Activated T-cell treated with anti-CD3 and anti-CD28 coated beads, Interleukin-2, amount 50 U/mL, for 72 hours (primary cell): Measurements from ENCODE around the gene WWOX. TPM values are rescaled to one million over a fixed set of nuclear protein-coding genes. Genes with fewer than 3 reads are reported as not detected.

Experiments used
- ATAC-seq, 2 donors: fragments of 150-1000 bp; cut with Tn5 transposase; replicated peaks in 1 of 2; 2 replicates each; pipeline ENCODE4 v1.10.0; 2021; ENCODE audit warnings: moderate library complexity in 2 of 2, mild to moderate bottlenecking in 1 of 2
- DNase-seq, 2 donors: peaks; one replicate each; pipeline ENCODE4 v3.0.0; 2021 to 2022; ENCODE audit warnings: mixed read lengths in 1 of 2
- H3K27ac Mint-ChIP-seq: one replicate; pipeline ENCODE4 v1.8.0; 2022; ENCODE audit warnings: mild to moderate bottlenecking, moderate library complexity, mixed read lengths
- H3K27me3 Mint-ChIP-seq: one replicate; pipeline ENCODE4 v1.8.0; 2022; ENCODE audit warnings: low read depth, mixed read lengths
- H3K36me3 Mint-ChIP-seq, 2 donors: one replicate each; pipeline ENCODE4 v1.8.0; 2022; ENCODE audit warnings: mixed read lengths in 2 of 2, mild to moderate bottlenecking in 1 of 2; ENCODE audit not compliant: insufficient read depth in 2 of 2
- H3K4me1 Mint-ChIP-seq: one replicate; pipeline ENCODE4 v1.8.0; 2022; ENCODE audit warnings: low read depth, mixed read lengths
- H3K4me3 Mint-ChIP-seq, 2 donors: one replicate each; pipeline ENCODE4 v1.8.0; 2022; ENCODE audit warnings: mild to moderate bottlenecking in 2 of 2, mixed read lengths in 2 of 2, moderate library complexity in 2 of 2
- H3K9me3 Mint-ChIP-seq, 2 donors: one replicate each; pipeline ENCODE4 v1.8.0; 2022; ENCODE audit warnings: mixed read lengths in 2 of 2
- total RNA-seq, 2 donors: library from RNA; stranded (reverse); gene quantifications; one replicate each; pipeline ENCODE4 v1.2.3, GENCODE V29; 2022

WWOX gene
- total RNA-seq, 2 donors from 2014 or later: 21.2 to 21.5 TPM

DNA sequence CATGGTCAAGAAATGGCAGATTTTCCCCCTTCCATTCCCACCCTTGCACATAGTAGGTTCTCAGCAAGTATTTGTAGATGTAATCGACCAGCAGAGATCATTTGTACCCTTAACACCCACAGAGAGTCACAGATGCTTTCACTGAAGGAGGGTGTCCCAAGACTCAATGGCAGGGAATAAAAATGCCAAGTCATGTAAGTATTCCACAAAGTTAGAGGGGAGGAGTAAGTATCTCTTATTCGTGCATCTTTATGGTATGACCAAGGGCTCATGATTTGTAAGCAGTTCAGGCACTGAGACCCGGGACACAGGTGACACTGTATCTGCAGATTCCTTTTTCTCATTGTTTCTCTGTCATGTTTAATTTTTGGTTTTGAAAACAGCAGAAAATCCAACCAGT, 1011.5 kb downstream of the WWOX start:
- no peak for DNase-seq
- no peak overlapping the region for H3K27ac Mint-ChIP-seq
- H3K36me3 Mint-ChIP-seq: no peaks in the 10 kb centered on the region
- no peak overlapping the region for H3K4me3 Mint-ChIP-seq
- no peaks in the 10 kb centered on the region for H3K27me3 Mint-ChIP-seq
- H3K9me3 Mint-ChIP-seq: no peaks in the 10 kb centered on the region
- ATAC-seq: no peak
- H3K4me1 Mint-ChIP-seq: no peaks in the 10 kb centered on the region

DNA sequence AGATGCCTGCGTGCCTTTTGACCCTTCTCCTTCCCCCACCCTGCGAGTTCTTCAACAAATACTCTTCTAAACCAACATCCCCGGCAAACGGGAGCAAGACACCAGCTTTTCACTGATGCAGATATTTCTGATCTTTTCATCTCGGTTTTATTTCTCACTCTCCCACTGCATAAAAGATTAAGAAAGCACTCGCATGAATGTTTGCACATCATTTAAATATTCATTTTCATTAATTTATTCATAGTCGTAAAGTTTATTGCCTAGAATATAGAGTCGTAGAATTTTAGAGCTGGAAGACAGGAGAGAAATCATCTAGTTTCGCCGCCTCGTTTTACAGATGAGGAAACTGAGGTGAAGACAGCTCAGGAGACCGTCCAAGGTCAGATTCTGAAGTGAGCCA, 1013.0 kb downstream of the WWOX start:
- H3K27me3 Mint-ChIP-seq: no peaks in the 10 kb centered on the region
- no peak for ATAC-seq

DNA sequence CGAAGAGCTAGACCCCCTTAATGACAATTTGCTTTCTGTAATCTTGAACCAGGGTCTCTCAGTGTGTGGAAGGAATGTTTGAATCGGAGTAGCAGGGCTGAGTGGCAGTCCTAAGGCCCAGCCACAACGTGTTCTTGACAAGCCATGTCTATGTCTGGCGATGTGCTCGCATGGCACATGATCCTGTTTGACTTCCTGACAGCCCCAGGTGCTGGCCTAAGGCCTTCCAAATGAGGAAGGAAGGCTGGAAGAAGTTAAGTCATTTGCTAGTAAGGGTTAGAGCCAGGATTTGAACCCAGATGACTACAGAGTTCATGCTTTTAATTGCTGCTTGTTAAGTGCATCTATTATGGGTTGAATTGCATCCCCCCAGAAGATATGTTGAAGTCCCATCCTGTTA, 1014.4 kb downstream of the WWOX start:
- no peak for ATAC-seq
- no peak overlapping the region for H3K27ac Mint-ChIP-seq
- no peaks in the 10 kb centered on the region for H3K27me3 Mint-ChIP-seq
- no peaks in the 10 kb centered on the region for H3K9me3 Mint-ChIP-seq
- no peaks in the 10 kb centered on the region for H3K4me1 Mint-ChIP-seq
- DNase-seq: no peak
- H3K4me3 Mint-ChIP-seq: no peak overlapping the region
- peaks cover 0 to 2% of the 10 kb centered on the region in 2 donors for H3K36me3 Mint-ChIP-seq

More for the DNA sequence above, 1013.0 kb downstream of the WWOX start:
- Mint-ChIP-seq H3K9me3 (no peaks in the 10 kb centered on the region), H3K4me3 (no peak overlapping the region), H3K4me1 (no peaks in the 10 kb centered on the region), H3K36me3 (no peaks in the 10 kb centered on the region), H3K27ac (no peak overlapping the region)
- DNase-seq: no peak

DNA sequence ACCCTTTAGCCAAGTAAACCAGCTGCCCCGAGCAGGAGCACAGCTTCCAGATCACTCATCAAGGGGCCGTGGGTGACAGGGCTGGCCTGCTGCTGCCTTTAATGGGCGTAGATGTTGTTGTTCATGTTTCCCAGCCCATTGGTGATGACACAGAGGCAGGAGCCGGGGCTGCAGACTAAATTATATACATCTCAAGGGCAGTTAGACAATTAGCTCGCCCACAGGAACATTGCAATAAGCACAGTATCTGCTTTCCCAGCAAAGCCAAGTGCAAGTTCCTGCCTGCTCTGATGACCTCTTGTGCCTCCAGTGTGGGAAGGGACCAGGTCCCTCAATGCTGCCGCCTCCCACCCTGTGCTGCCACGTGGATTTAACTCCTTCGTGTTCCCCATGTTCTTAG, 1015.3 kb downstream of the WWOX start:
- no peak for DNase-seq
- Mint-ChIP-seq H3K36me3 (peaks cover 0 to 2% of the 10 kb centered on the region in 2 donors), H3K4me1 (no peaks in the 10 kb centered on the region), H3K27ac (no peak overlapping the region), H3K4me3 (no peak overlapping the region), H3K27me3 (no peaks in the 10 kb centered on the region), H3K9me3 (no peaks in the 10 kb centered on the region)
- ATAC-seq: no peak

DNA sequence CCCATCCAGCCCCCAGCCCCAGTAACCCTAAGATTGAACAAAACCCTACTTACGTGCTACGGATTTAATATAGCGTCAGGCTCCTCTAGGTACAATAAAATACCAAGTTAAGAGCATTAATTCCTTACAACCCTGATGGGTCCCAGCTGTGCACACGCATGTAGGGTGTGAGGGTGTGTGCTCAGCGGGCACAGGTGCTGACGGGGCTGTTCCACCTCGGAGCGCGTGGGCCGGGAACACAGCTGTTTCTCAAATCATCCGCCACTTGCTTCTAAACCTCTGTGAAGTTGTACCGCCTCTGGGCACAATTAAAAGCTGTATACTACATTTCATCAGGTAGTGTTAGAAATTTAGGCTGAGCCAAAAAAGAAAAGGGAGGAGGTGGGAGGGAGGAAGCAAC, 1022.5 kb downstream of the WWOX start:
- Mint-ChIP-seq H3K4me1 (peaks cover 4% of the 10 kb centered on the region), H3K36me3 (peaks cover 0 to 2% of the 10 kb centered on the region in 2 donors), H3K9me3 (no peaks in the 10 kb centered on the region), H3K27me3 (no peaks in the 10 kb centered on the region), H3K27ac (no peak overlapping the region), H3K4me3 (no peak overlapping the region)
- no peak for DNase-seq
- ATAC-seq: no peak

DNA sequence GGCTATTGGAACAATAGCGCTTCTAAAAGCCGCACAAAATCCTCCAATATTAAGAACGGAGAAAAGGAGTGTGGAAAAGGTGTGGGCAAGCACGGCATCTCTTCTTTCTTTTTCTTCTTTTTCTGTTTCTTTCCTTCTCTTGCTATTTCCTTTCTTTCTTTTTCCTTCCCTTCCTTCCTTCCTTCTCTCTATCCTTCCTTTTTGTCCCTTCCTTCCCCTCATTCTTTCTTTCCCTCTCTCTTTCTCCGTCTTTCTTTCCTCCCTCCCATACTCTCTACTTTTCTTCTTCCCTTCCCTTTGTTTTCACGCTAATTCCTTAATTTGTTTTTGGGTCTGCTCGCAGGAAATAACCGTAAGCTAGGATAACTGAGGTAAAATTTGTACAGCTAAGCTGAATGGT, 1022.9 kb downstream of the WWOX start:
- H3K36me3 Mint-ChIP-seq: peaks cover 0 to 2% of the 10 kb centered on the region in 2 donors
- no peaks in the 10 kb centered on the region for H3K9me3 Mint-ChIP-seq
- H3K27me3 Mint-ChIP-seq: no peaks in the 10 kb centered on the region
- H3K4me3 Mint-ChIP-seq: no peak overlapping the region
- DNase-seq: no peak
- H3K27ac Mint-ChIP-seq: no peak overlapping the region
- no peak for ATAC-seq
- H3K4me1 Mint-ChIP-seq: peaks cover 4% of the 10 kb centered on the region

DNA sequence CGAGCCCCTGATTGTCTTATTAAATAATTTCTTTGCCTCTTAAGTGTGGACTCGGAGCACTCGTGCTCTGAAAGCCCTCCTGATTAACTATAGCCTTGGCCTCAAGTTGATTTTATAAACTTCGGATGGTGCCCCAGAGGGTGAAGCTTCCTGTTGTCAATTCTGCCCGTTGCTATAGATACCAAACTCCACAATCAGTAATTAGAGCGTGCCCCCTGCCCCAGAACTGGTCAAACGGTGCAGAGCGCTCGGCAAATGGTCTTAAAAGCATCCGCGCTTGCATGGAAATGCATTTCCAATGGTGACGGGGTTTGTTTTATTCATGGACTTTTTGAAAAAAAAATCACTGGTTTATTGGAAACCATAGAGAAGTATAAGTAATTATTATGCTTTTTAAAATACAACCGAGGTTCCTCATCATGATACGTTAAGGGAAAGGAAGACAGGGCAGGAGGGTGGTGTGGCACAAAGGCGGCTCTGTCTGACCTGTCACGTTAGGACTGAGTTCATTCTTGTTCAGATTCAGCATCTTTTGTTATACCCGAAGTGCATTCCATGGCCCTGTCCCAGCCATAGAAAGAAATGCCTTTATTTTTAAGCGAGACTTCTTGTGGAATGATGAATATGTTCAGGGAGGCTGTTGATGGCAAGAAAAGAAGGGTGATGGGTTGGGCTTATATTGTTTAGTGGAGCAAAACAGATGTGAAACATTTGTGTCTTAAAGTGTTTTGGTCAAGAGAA, 1024.7 kb downstream of the WWOX start:
- no peaks in the 10 kb centered on the region for H3K27me3 Mint-ChIP-seq
- H3K27ac Mint-ChIP-seq: no peak overlapping the region
- DNase-seq (no peak), ATAC-seq (no peak)
- no peaks in the 10 kb centered on the region for H3K9me3 Mint-ChIP-seq
- peaks cover 4% of the 10 kb centered on the region for H3K4me1 Mint-ChIP-seq
- H3K36me3 Mint-ChIP-seq: no peaks in the 10 kb centered on the region
- H3K4me3 Mint-ChIP-seq: no peak overlapping the region

DNA sequence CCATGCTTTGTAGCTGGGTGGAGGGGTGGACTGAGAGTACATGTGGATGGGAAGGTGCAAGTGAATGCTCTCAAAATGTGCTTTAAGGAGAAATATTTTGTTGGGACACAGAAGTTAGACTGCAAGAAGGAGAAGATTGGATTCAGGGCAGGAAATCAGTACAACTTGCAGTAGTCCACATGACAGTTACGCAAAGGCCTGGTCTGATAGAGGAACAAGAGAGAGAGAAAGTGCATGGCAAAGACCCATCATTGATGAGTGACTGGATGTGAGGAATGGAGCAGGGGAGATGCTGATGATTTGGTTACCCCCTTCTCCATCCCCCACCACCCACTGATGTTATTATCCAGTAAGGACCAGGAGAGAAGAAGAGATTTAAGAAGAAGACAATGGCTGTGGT, 1028.3 kb downstream of the WWOX start:
- DNase-seq: no peak
- no peak overlapping the region for H3K4me3 Mint-ChIP-seq
- H3K36me3 Mint-ChIP-seq: peaks cover 2 to 3% of the 10 kb centered on the region in 2 donors
- no peak for ATAC-seq
- H3K27ac Mint-ChIP-seq: no peak overlapping the region
- H3K27me3 Mint-ChIP-seq: no peaks in the 10 kb centered on the region
- H3K4me1 Mint-ChIP-seq: peaks cover 4% of the 10 kb centered on the region
- H3K9me3 Mint-ChIP-seq: no peaks in the 10 kb centered on the region

DNA sequence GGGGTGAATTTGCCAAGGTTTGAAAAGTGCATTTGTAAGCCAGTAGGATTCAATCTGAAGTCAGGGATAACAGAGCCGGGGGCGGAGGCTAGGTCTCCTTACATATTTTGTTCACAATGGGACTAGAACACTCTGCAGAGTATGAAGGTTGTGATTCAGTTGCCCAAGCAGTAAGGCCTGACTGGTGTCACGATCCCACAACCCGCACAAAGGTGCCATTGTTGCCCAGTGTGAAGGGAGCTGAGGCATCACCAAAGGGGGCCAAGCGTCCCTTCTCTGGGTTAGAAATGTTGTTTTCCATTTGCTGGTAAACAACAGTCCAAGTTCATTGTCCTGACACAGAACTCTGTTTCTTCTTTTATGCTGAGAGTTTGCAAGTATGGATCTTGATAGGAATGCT, 1029.3 kb downstream of the WWOX start:
- H3K4me1 Mint-ChIP-seq: peaks cover 4% of the 10 kb centered on the region
- H3K4me3 Mint-ChIP-seq: no peak overlapping the region
- H3K27ac Mint-ChIP-seq: no peak overlapping the region
- DNase-seq: no peak
- no peaks in the 10 kb centered on the region for H3K9me3 Mint-ChIP-seq
- ATAC-seq: no peak
- peaks cover 2 to 3% of the 10 kb centered on the region in 2 donors for H3K36me3 Mint-ChIP-seq
- H3K27me3 Mint-ChIP-seq: no peaks in the 10 kb centered on the region

DNA sequence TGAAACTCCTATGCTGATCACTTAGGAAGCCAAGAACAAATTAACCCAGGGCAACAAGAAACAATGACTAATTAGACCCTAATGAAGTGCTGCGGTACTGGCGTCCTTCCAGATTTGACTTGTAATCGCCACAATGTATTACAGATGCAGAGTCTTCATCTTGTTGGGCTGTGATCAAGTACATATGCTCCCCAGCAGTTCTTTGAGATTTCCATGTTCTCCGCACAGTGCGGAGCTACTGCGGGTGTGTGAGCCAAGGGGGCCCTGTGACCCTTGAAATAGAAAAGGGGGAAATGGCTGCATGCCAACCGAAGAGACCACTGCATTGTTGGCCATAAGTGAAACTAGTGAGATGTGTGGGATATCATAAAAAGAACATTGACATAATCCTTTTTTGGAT, 1031.2 kb downstream of the WWOX start:
- Mint-ChIP-seq H3K9me3 (no peaks in the 10 kb centered on the region), H3K27ac (no peak overlapping the region), H3K4me3 (no peak overlapping the region), H3K36me3 (peaks cover 2 to 3% of the 10 kb centered on the region in 2 donors), H3K27me3 (no peaks in the 10 kb centered on the region), H3K4me1 (peaks cover 4% of the 10 kb centered on the region)
- ATAC-seq (no peak), DNase-seq (no peak)

DNA sequence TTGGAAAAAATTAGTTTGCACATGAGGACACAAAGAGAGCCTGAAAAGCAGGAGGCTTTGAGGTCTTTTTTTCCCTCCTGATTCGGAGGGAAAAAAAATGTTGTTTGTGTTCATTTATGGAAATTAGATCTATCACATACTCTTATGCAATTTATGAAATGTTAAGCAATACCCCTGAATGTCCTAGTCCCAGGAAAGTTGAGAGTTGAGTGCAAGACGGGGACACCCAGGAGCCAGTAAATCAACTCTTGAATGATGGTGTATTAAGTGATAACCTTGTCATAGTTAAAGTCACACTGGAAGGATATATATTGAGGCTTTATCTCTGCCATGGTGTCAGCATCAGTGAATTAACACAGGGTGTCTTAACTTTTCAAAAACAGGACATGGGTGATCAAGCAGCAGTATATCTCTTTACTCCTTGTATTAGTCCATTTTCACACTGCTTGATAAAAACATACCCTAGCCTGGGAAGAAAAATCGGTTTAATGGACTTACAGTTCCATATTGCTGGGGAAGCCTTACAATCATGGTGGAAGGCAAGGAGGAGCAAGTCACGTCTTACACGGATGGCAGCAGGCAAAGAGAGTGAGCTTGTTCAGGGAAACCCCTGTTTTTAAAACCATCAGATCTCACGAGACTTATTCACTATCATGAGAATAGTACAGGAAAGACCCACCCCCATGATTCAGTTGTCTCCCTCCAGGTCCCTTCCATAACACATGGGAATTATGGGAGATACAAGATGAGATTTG, 1032.0 kb downstream of the WWOX start:
- Mint-ChIP-seq H3K4me3 (no peak overlapping the region), H3K36me3 (peaks cover 2 to 3% of the 10 kb centered on the region in 2 donors)
- ATAC-seq: no peak

DNA sequence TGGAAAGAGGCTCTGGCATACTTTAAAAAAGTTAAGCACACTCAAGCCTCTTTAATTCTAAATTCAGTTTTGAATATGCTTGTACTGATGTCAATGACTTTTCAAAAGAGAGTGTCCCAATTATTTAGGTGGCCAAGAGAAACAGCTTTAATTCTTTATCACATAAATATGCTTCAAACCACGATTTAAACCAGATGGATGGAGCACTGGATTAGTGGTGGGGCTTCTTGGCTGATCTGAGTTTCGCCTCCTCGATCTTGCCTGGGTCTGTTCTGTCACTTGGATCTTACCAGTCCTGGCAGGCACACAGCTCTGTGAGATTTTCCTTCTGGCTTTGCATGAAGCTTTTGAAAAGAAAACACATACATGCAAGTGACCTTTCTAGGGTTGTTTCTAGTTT, 1033.2 kb downstream of the WWOX start:
- H3K4me3 Mint-ChIP-seq: no peak overlapping the region
- H3K4me1 Mint-ChIP-seq: no peaks in the 10 kb centered on the region
- no peak for ATAC-seq

More for the DNA sequence above, 1032.0 kb downstream of the WWOX start:
- no peaks in the 10 kb centered on the region for H3K9me3 Mint-ChIP-seq
- no peak overlapping the region for H3K27ac Mint-ChIP-seq
- DNase-seq: no peak
- H3K4me1 Mint-ChIP-seq: no peaks in the 10 kb centered on the region
- no peaks in the 10 kb centered on the region for H3K27me3 Mint-ChIP-seq

DNA sequence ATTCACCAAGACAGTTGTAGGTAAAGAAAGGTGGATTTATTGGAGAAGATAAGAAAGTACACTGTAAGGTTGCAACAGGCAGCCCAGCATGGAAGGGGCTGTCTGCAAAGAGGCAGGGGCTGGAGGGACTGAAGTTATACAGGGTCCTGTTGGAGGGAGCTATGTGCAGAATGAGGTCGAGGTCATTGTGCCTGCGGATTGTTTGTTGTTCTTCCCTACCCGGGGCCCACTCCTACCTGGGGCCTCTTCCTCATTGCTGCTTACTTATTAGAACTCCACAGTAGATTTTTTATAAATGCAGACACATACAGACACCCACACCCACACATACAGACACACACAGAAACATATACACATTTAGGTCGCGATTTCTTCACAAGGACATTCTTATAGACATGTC, 1034.8 kb downstream of the WWOX start:
- ATAC-seq (no peak), DNase-seq (no peak)
- H3K36me3 Mint-ChIP-seq: peaks cover 2 to 3% of the 10 kb centered on the region in 2 donors
- H3K4me3 Mint-ChIP-seq: no peak overlapping the region
- no peaks in the 10 kb centered on the region for H3K4me1 Mint-ChIP-seq
- no peaks in the 10 kb centered on the region for H3K9me3 Mint-ChIP-seq
- H3K27ac Mint-ChIP-seq: no peak overlapping the region
- no peaks in the 10 kb centered on the region for H3K27me3 Mint-ChIP-seq

More for the DNA sequence above, 1033.2 kb downstream of the WWOX start:
- H3K27me3 Mint-ChIP-seq: no peaks in the 10 kb centered on the region
- DNase-seq: no peak
- no peaks in the 10 kb centered on the region for H3K9me3 Mint-ChIP-seq
- no peak overlapping the region for H3K27ac Mint-ChIP-seq
- peaks cover 2 to 3% of the 10 kb centered on the region in 2 donors for H3K36me3 Mint-ChIP-seq
